HEK293T (cell line): ENCODE measurements around the gene SYNGR4.

Experiments used
- CTCF ChIA-PET: fragments of 350-600 bp; formaldehyde crosslinking; extraction: SDS; loops from one replicate; lab custom pipeline; 2021; ENCODE audit warnings: antibody characterized with exemption, inconsistent platforms; lab: Yijun Ruan, JAX
- POLR2A ChIA-PET: fragments of 350-600 bp; formaldehyde crosslinking; extraction: SDS; loops from one replicate; lab custom pipeline; 2020; ENCODE audit warnings: antibody characterized with exemption, inconsistent platforms; lab: Yijun Ruan, JAX
- DNase-seq: peaks from one replicate; pipeline ENCODE4 v3.0.0; 2012; ENCODE audit warnings: mixed read lengths; ENCODE audit errors: extremely low spot score
- ARNT ChIP-seq: fragments of 450-650 bp; IDR thresholded peaks from 2 replicates; pipeline ENCODE4 v1.6.1; 2017; ENCODE audit warnings: mild to moderate bottlenecking
- BHLHE40 ChIP-seq: fragments of 450-650 bp; IDR thresholded peaks from 2 replicates; pipeline ENCODE4 v1.6.1; 2016; ENCODE audit warnings: mild to moderate bottlenecking, moderate library complexity, borderline replicate concordance
- CTBP1 ChIP-seq: fragments of 450-650 bp; IDR thresholded peaks from 2 replicates; pipeline ENCODE4 v1.6.1; 2016; ENCODE audit warnings: borderline replicate concordance
- ELF4 ChIP-seq: fragments of 450-650 bp; IDR thresholded peaks from 2 replicates; pipeline ENCODE4 v1.6.1; 2017; ENCODE audit warnings: antibody characterized with exemption
- FOXA1 ChIP-seq: fragments of 450-650 bp; IDR thresholded peaks from 2 replicates; pipeline ENCODE4 v1.6.1; 2016; ENCODE audit warnings: mild to moderate bottlenecking
- FOXK2 ChIP-seq: fragments of 450-650 bp; IDR thresholded peaks from 2 replicates; pipeline ENCODE4 v1.6.1; 2016; ENCODE audit warnings: mild to moderate bottlenecking
- FOXM1 ChIP-seq: fragments of 450-650 bp; IDR thresholded peaks from 2 replicates; pipeline ENCODE4 v1.6.1; 2017; ENCODE audit warnings: mild to moderate bottlenecking, borderline replicate concordance
- HDGF ChIP-seq: fragments of 450-650 bp; IDR thresholded peaks from 2 replicates; pipeline ENCODE4 v1.6.1; 2017; ENCODE audit warnings: antibody characterized with exemption, borderline replicate concordance
- L3MBTL2 ChIP-seq: fragments of 450-650 bp; conservative IDR thresholded peaks from 2 replicates; pipeline ENCODE4 v1.6.1; 2016; ENCODE audit warnings: mild to moderate bottlenecking
- LEF1 ChIP-seq: fragments of 450-650 bp; IDR thresholded peaks from 2 replicates; pipeline ENCODE4 v1.6.1; 2017; ENCODE audit warnings: mild to moderate bottlenecking, borderline replicate concordance
- NFRKB ChIP-seq: fragments of 450-650 bp; IDR thresholded peaks from 2 replicates; pipeline ENCODE4 v1.6.1; 2016; ENCODE audit warnings: mild to moderate bottlenecking, moderate library complexity
- PKNOX1 ChIP-seq: fragments of 450-650 bp; IDR thresholded peaks from 2 replicates; pipeline ENCODE4 v1.6.1; 2016
- SP1 ChIP-seq: fragments of 450-650 bp; IDR thresholded peaks from 2 replicates; pipeline ENCODE4 v1.6.1; 2017
- SUZ12 ChIP-seq: fragments of 450-650 bp; IDR thresholded peaks from 2 replicates; pipeline ENCODE4 v1.6.1; 2016; ENCODE audit warnings: mild to moderate bottlenecking
- TARDBP ChIP-seq: fragments of 450-650 bp; IDR thresholded peaks from 2 replicates; pipeline ENCODE4 v1.6.1; 2016
- ZNF384 ChIP-seq: fragments of 450-650 bp; IDR thresholded peaks from 2 replicates; pipeline ENCODE4 v1.6.1; 2016

The SYNGR4 gene

GRCh38 chr19:48363500-48363809 lies 712 bp upstream of the SYNGR4 start:
- ChIA-PET POLR2A (interaction anchor here (0.7 to 3.0 kb wide), 18 partner anchors 10 to 133 kb away, joined by 3 to 32 read pairs (median 6); partner anchors contain the start of genes GRWD1 and KDELR1), CTCF (interaction anchor here (1.1 to 1.2 kb wide), 2 partner anchors 27 to 49 kb away, joined by 3 read pairs; partner anchors contain the start of gene KDELR1)
- TF ChIP-seq TARDBP (no peak), ELF4 (no peak), BHLHE40 (no peak), ARNT (no peak), CTBP1 (no peak), HDGF (no peak), FOXA1 (no peak), SP1 (no peak), ZNF384 (no peak), FOXK2 (no peak), NFRKB (no peak), SUZ12 (no peak)
- no peak for DNase-seq

GRCh38 chr19:48364598-48365348 lies 606 bp downstream of the SYNGR4 start:
- POLR2A ChIA-PET: interaction anchor here (0.9 to 3.0 kb wide), 7 partner anchors 9 to 81 kb away, joined by 3 to 32 read pairs (median 17); partner anchors contain the start of gene GRWD1
- no peak for TF ChIP-seq ARNT
- no peak for TF ChIP-seq BHLHE40
- TF ChIP-seq LEF1: no peak
- TF ChIP-seq HDGF: no peak
- TF ChIP-seq FOXK2: no peak
- no peak for TF ChIP-seq NFRKB
- no peak for TF ChIP-seq TARDBP
- TF ChIP-seq L3MBTL2: no peak
- TF ChIP-seq FOXA1: no peak
- TF ChIP-seq ZNF384: no peak
- no peak for DNase-seq
- CTCF ChIA-PET: interaction anchor here (1.2 kb wide), 1 partner anchor 26 kb away, joined by 3 read pairs; the partner anchor contains the start of gene KDELR1

- ChIA-PET POLR2A (no interaction called here), CTCF (interaction anchor here (0.7 kb wide), 1 partner anchor 26 kb away, joined by 3 read pairs; the partner anchor contains the start of gene KDELR1)
- TF ChIP-seq ARNT (no peak), SUZ12 (no peak), CTBP1 (no peak), LEF1 (no peak), ELF4 (no peak), TARDBP (no peak), ZNF384 (no peak), HDGF (no peak), FOXM1 (no peak), FOXA1 (no peak), L3MBTL2 (no peak), BHLHE40 (no peak), PKNOX1 (no peak), FOXK2 (no peak), NFRKB (no peak), SP1 (no peak)
Observed at GRCh38 chr19:48365602-48366001, 1.4 kb downstream of the SYNGR4 start.

GRCh38 chr19:48367855-48368254 lies 3.7 kb downstream of the SYNGR4 start:
- CTCF ChIA-PET: interaction anchor here (1.0 kb wide), 1 partner anchor 23 kb away, joined by 3 read pairs; the partner anchor contains the start of gene KDELR1
- POLR2A ChIA-PET: interaction anchor here (0.9 to 2.4 kb wide), 2 partner anchors 23 to 35 kb away, joined by 3 to 7 read pairs; partner anchors contain the start of gene KDELR1
- no peak for TF ChIP-seq FOXA1
- no peak for TF ChIP-seq LEF1
- TF ChIP-seq CTBP1: no peak
- TF ChIP-seq TARDBP: no peak
- TF ChIP-seq BHLHE40: no peak
- no peak for TF ChIP-seq L3MBTL2
- no peak for TF ChIP-seq NFRKB
- no peak for TF ChIP-seq ZNF384
- TF ChIP-seq ARNT: no peak
- TF ChIP-seq PKNOX1: no peak
- TF ChIP-seq SUZ12: no peak
- no peak for TF ChIP-seq HDGF
- TF ChIP-seq SP1: no peak
- TF ChIP-seq FOXK2: no peak
- no peak for TF ChIP-seq ELF4
- no peak for TF ChIP-seq FOXM1
- DNase-seq: no peak

More at GRCh38 chr19:48365602-48366001, 1.4 kb downstream of the SYNGR4 start:
- no peak for DNase-seq

- CTCF ChIA-PET: interaction anchor here (1.0 kb wide), 1 partner anchor 22 kb away, joined by 3 read pairs; the partner anchor contains the start of gene KDELR1
- POLR2A ChIA-PET: interaction anchor here (2.4 kb wide), 1 partner anchor 22 kb away, joined by 7 read pairs; the partner anchor contains the start of gene KDELR1
- no peak for DNase-seq
- no peak for TF ChIP-seq LEF1
- no peak for TF ChIP-seq CTBP1
- no peak for TF ChIP-seq NFRKB
- TF ChIP-seq PKNOX1: no peak
- no peak for TF ChIP-seq TARDBP
- TF ChIP-seq FOXK2: no peak
- no peak for TF ChIP-seq FOXM1
- no peak for TF ChIP-seq ARNT
Observed at GRCh38 chr19:48368936-48369335, 4.8 kb downstream of the SYNGR4 start.
